ENCODE results near the gene TPST2. TPM values are rescaled to one million over a fixed set of nuclear protein-coding genes. Genes with fewer than 3 reads are reported as not detected.

Gene TPST2
- total and polyA plus RNA-seq, 2 donors (not counting 3 experiments of a cell fraction or from before 2014, with no cell fraction given) = 49.4 to 121 TPM

GRCh38 chr22:26542831-26543230 lies 47.1 kb downstream of the TPST2 start:
- Histone ChIP-seq H3K36me3 (ENCODE audit: control insufficient read depth in 2 of 2, extremely low read depth in 1 of 2, insufficient read depth in 2 of 2, low read length in 2 of 2) (peaks cover 0 to 36% of the 10 kb centered on the region in 2 experiments), H3K9me1 (replicated peaks; ENCODE audit: control insufficient read depth, extremely low read depth, insufficient read depth, low read length) (no peaks in the 10 kb centered on the region), H3K27ac (ENCODE audit: insufficient read depth, low read depth, low read length) (no peak overlapping the region), H3K27me3 (ENCODE audit: control insufficient read depth in 2 of 2, insufficient read depth in 2 of 2, low read length in 2 of 2) (no peaks in the 10 kb centered on the region), H3K4me1 (ENCODE audit: control insufficient read depth, extremely low read depth, insufficient read depth, low read length) (no peaks in the 10 kb centered on the region), H3K79me2 (ENCODE audit: control insufficient read depth, insufficient read depth, low read length) (no peaks in the 10 kb centered on the region), H4K20me1 (replicated peaks; ENCODE audit: control insufficient read depth, extremely low read depth, insufficient read depth, low read length) (no peaks in the 10 kb centered on the region), H3K9ac (replicated peaks; ENCODE audit: extremely low read depth, insufficient read depth, low read length) (no peak overlapping the region), H2AFZ (ENCODE audit: low read depth, low read length) (no peak overlapping the region), H3K4me3 (replicated peaks in 1 of 3; ENCODE audit: insufficient read depth in 1 of 3, low read depth in 1 of 3, low read length in 3 of 3) (no peak overlapping the region), H3K9me3 (replicated peaks; ENCODE audit: control insufficient read depth, insufficient read depth, low read length) (no peaks in the 10 kb centered on the region), H3K4me2 (ENCODE audit: insufficient read depth, low read length) (no peak overlapping the region)
- DNase-seq (ENCODE audit: low read depth, low spot score) (no peak), FAIRE-seq (no peak)
- dilution Hi-C loops (cut with MboI; ENCODE audit: extremely low pct_ligation_motif_present, low sequenced_read_pairs) (no loop called here), intact Hi-C loops (cut with micrococcal nuclease) (no loop called here)
- CTCF ChIA-PET = interaction anchor here (1.9 kb wide), 1 partner anchor 52 kb away, joined by 5 read pairs; no protein-coding TSS in a partner anchor
- no TSS peak for BruUV-seq (replicated peaks)
- TF ChIP-seq POLR2A (IDR thresholded peaks at IDR 0.05; ENCODE audit: low read depth, low read length) (no peak), FOS (IDR thresholded peaks at IDR 0.05; ENCODE audit: borderline replicate concordance, insufficient read depth, low read length) (no peak), EZH2 (IDR thresholded peaks at IDR 0.05; ENCODE audit: borderline replicate concordance, low read depth, low read length, severe bottlenecking) (no peak), MYC (IDR thresholded peaks at IDR 0.05; ENCODE audit: low read depth, low read length) (no peak), MAX (IDR thresholded peaks at IDR 0.05; ENCODE audit: insufficient read depth, insufficient read length) (no peak)
- POLR2A ChIA-PET = no interaction called here

- intact Hi-C loops (cut with micrococcal nuclease) = no loop called here
- dilution Hi-C loops (cut with MboI; ENCODE audit: extremely low pct_ligation_motif_present, low sequenced_read_pairs) = no loop called here
- DNase-seq (ENCODE audit: low read depth, low spot score) (no peak), FAIRE-seq (no peak)
- Histone ChIP-seq H3K9ac (replicated peaks; ENCODE audit: extremely low read depth, insufficient read depth, low read length) (no peak overlapping the region), H3K36me3 (ENCODE audit: control insufficient read depth in 2 of 2, extremely low read depth in 1 of 2, insufficient read depth in 2 of 2, low read length in 2 of 2) (peaks cover 0 to 40% of the 10 kb centered on the region in 2 experiments), H3K9me1 (replicated peaks; ENCODE audit: control insufficient read depth, extremely low read depth, insufficient read depth, low read length) (no peaks in the 10 kb centered on the region), H3K79me2 (ENCODE audit: control insufficient read depth, insufficient read depth, low read length) (no peaks in the 10 kb centered on the region), H3K4me2 (ENCODE audit: insufficient read depth, low read length) (no peak overlapping the region), H3K4me3 (replicated peaks in 1 of 3; ENCODE audit: insufficient read depth in 1 of 3, low read depth in 1 of 3, low read length in 3 of 3) (no peak overlapping the region), H3K27me3 (ENCODE audit: control insufficient read depth in 2 of 2, insufficient read depth in 2 of 2, low read length in 2 of 2) (no peaks in the 10 kb centered on the region), H3K9me3 (replicated peaks; ENCODE audit: control insufficient read depth, insufficient read depth, low read length) (no peaks in the 10 kb centered on the region), H3K4me1 (ENCODE audit: control insufficient read depth, extremely low read depth, insufficient read depth, low read length) (no peaks in the 10 kb centered on the region), H4K20me1 (replicated peaks; ENCODE audit: control insufficient read depth, extremely low read depth, insufficient read depth, low read length) (no peaks in the 10 kb centered on the region), H2AFZ (ENCODE audit: low read depth, low read length) (no peak overlapping the region), H3K27ac (ENCODE audit: insufficient read depth, low read depth, low read length) (no peak overlapping the region)
- ChIA-PET CTCF (interaction anchor here (1.5 kb wide), 1 partner anchor 9 kb away, joined by 3 read pairs; no protein-coding TSS in a partner anchor), POLR2A (no interaction called here)
- TF ChIP-seq POLR2A (IDR thresholded peaks at IDR 0.05; ENCODE audit: low read depth, low read length) (no peak), FOS (IDR thresholded peaks at IDR 0.05; ENCODE audit: borderline replicate concordance, insufficient read depth, low read length) (no peak), EZH2 (IDR thresholded peaks at IDR 0.05; ENCODE audit: borderline replicate concordance, low read depth, low read length, severe bottlenecking) (no peak), POLR2AphosphoS5 (IDR thresholded peaks at IDR 0.05; ENCODE audit: insufficient read depth, low read depth, low read length) (no peak), CTCF (IDR thresholded peaks at IDR 0.05; ENCODE audit: extremely low read depth in 1 of 2, insufficient read depth in 1 of 2, low read depth in 1 of 2, low read length in 2 of 2) (no peak), JUN (IDR thresholded peaks at IDR 0.05; ENCODE audit: borderline replicate concordance, insufficient read depth, insufficient read length, low read depth) (no peak), MAX (IDR thresholded peaks at IDR 0.05; ENCODE audit: insufficient read depth, insufficient read length) (no peak), GATA2 (IDR thresholded peaks at IDR 0.05; ENCODE audit: insufficient read depth, insufficient read length, low read depth, low read length) (no peak), MYC (IDR thresholded peaks at IDR 0.05; ENCODE audit: low read depth, low read length) (no peak)
- BruUV-seq (replicated peaks) = no TSS peak
These were observed 48.6 kb downstream of the TPST2 start for GRCh38 chr22:26541167-26541819.
